ENCODE data around the gene REL. TPM values are rescaled to one million over a fixed set of nuclear protein-coding genes. Genes with fewer than 3 reads are reported as not detected.

Gene REL
- total RNA-seq, 1 experiment from 2014 or later: 10.2 TPM

DNA sequence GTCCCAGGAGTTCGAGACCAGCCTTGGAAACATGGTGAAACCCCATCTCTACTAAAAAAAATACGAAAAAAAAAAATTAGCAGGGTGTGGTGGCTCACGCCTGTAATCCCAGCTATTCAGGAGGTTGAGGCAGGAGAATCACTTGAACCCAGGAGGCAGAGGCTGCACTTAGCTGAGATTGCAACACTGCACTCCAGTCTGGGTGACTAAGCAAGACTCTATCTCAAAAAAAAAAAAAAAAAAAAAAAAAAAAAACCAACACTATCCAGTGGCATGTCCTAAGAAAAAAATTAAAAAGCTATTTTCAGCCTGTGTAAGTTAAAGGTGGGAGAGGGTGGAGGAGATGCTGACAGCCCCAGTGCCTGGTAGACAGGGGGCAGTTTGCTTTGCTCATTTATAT, 32.2 kb upstream of the REL start:
- ChIA-PET POLR2A (no interaction called here), CTCF (no interaction called here)

More for the DNA sequence above, 32.2 kb upstream of the REL start:
- Histone ChIP-seq H3K27me3 (ENCODE audit: insufficient read depth, low read length) (no peaks in the 10 kb centered on the region), H3K9me2 (ENCODE audit: insufficient read depth) (no peaks in the 10 kb centered on the region), H2AFZ (ENCODE audit: low read depth, low read length, poor library complexity, severe bottlenecking) (no peak overlapping the region), H3K79me2 (ENCODE audit: insufficient read depth, low read length) (no peaks in the 10 kb centered on the region), H3K4me1 (ENCODE audit: control insufficient read depth in 1 of 2, insufficient read depth in 2 of 2, low read length in 2 of 2) (no peaks in the 10 kb centered on the region), H4K20me1 (ENCODE audit: insufficient read depth) (no peaks in the 10 kb centered on the region), H3K4me2 (ENCODE audit: low read length) (no peak overlapping the region), H3K9me3 (ENCODE audit: control insufficient read depth in 1 of 2, insufficient read depth in 1 of 2, low read depth in 1 of 2, low read length in 2 of 2) (no peaks in the 10 kb centered on the region), H3K4me3 (replicated peaks in 1 of 2; ENCODE audit: low read depth in 1 of 2, low read length in 2 of 2) (no peak overlapping the region), H3K36me3 (ENCODE audit: control insufficient read depth in 1 of 2, insufficient read depth in 2 of 2, low read length in 2 of 2) (no peaks in the 10 kb centered on the region), H3K27ac (ENCODE audit: low read depth, low read length) (no peak overlapping the region), H3K9ac (ENCODE audit: low read length) (no peak overlapping the region)
- intact Hi-C loops (cut with micrococcal nuclease): no loop called here
- no TSS peak for BruUV-seq (replicated peaks)
- RAD21 ChIA-PET (ENCODE audit: low non-redundant PET in 1 of 2, low total read pairs in 2 of 2, uncharacterized antibody in 2 of 2, unreplicated experiment in 2 of 2): no interaction called here
- TF ChIP-seq, protein P1, sequence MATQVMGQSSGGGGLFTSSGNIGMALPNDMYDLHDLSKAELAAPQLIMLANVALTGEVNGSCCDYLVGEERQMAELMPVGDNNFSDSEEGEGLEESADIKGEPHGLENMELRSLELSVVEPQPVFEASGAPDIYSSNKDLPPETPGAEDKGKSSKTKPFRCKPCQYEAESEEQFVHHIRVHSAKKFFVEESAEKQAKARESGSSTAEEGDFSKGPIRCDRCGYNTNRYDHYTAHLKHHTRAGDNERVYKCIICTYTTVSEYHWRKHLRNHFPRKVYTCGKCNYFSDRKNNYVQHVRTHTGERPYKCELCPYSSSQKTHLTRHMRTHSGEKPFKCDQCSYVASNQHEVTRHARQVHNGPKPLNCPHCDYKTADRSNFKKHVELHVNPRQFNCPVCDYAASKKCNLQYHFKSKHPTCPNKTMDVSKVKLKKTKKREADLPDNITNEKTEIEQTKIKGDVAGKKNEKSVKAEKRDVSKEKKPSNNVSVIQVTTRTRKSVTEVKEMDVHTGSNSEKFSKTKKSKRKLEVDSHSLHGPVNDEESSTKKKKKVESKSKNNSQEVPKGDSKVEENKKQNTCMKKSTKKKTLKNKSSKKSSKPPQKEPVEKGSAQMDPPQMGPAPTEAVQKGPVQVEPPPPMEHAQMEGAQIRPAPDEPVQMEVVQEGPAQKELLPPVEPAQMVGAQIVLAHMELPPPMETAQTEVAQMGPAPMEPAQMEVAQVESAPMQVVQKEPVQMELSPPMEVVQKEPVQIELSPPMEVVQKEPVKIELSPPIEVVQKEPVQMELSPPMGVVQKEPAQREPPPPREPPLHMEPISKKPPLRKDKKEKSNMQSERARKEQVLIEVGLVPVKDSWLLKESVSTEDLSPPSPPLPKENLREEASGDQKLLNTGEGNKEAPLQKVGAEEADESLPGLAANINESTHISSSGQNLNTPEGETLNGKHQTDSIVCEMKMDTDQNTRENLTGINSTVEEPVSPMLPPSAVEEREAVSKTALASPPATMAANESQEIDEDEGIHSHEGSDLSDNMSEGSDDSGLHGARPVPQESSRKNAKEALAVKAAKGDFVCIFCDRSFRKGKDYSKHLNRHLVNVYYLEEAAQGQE (IDR thresholded peaks at IDR 0.05; ENCODE audit: low read depth): no peak
- TF ChIP-seq EZH2phosphoT487 (IDR thresholded peaks at IDR 0.05; ENCODE audit: borderline replicate concordance): no peak
- no peak for TF ChIP-seq ZBTB33 (IDR thresholded peaks at IDR 0.05; ENCODE audit: extremely low read depth, insufficient replicate concordance, low read length)
- TF ChIP-seq POLR2AphosphoS5 (IDR thresholded peaks at IDR 0.05; ENCODE audit: low read depth, low read length): no peak
- DNase-seq (ENCODE audit: low read depth, low spot score) (no peak), ATAC-seq (no peak)
